ENCODE results near the gene TMBIM6. TPM values are rescaled to one million over a fixed set of nuclear protein-coding genes. Genes with fewer than 3 reads are reported as not detected.

TMBIM6 gene, protein sequence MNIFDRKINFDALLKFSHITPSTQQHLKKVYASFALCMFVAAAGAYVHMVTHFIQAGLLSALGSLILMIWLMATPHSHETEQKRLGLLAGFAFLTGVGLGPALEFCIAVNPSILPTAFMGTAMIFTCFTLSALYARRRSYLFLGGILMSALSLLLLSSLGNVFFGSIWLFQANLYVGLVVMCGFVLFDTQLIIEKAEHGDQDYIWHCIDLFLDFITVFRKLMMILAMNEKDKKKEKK
- total RNA-seq, result 281 and 443 TPM in 2 replicates

DNA sequence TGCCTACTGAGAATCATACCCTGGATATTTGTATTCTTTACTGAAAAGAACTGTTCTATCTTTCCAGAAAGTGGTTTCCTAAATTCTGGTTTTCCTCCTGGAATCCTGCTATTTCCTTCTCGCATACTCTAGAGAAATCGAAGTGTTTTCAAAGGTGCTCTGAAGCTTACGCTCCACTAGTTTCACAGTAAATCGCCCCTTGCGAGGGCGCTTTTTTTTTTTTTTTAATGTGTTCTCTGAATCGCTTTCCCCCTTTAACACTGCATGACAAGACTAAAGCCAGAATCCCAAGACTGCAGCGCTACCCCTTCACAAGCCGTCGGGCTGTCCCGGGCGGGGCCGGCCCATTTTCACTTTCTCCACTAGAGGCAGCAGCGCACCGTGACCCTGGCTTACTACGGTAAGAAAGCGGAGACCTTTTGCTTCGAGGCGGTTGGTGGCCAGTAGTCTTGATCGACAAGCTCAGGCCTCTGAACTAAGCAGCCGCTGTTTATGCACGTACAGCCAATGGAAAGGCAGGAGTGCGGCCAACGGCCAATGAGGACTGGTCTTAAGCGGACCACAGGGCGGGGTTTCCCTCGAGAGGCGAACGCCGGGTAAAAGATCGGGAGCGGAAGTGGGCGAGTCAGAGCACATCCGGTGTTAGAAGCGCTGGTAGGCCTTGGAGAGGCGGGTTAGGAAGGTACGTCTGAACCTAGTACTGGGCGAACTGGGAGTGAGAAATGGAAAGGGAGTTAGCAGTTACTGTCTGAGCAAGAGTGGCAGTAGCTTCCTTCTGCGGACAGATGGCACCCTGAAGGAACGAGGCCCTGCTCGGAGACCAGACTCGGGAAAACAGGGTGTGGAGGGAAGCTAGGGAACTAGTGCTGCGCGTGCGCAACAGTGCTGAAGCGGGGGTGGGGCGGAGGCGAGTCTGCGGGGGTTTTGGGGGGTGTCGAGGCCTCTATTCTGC is at the start of gene TMBIM6:
TSS of gene TMBIM6 (plus strand) at position 628 of the 952 bp plus-strand sequence. CDS start 10,937 bp downstream, outside the sequence.

GRCh38 chr12:49707128-49707811 is 34.1 kb upstream of the TMBIM6 start, which contains the start of gene FMNL3:
Gene FMNL3 (minus strand): TSS chr12:49707405. CDS start chr12:49707180, 225 bp downstream.

Other genes starting within 250 kb of the TMBIM6 start
- 0.06 TPM in 1 of 2 replicates, not detected in the other for gene KCNH3, start 202.5 kb upstream of the TMBIM6 start, total RNA-seq
- 52.9 and 55.5 TPM in 2 replicates for gene MCRS1, start 173.4 kb upstream of the TMBIM6 start, total RNA-seq
- gene FAM186B, start 135.9 kb upstream of the TMBIM6 start, total RNA-seq, result under 0.01 and 0.06 TPM in 2 replicates
- gene PRPF40B, start 118.0 kb upstream of the TMBIM6 start, total RNA-seq, result 2.1 and 5.3 TPM in 2 replicates
- 61.7 and 123 TPM in 2 replicates for gene FMNL3, start 34.2 kb upstream of the TMBIM6 start, total RNA-seq
- 6.6 and 12.3 TPM in 2 replicates for gene NCKAP5L, start 86.9 kb downstream of the TMBIM6 start, total RNA-seq
- 2.1 and 2.5 TPM in 2 replicates for gene BCDIN3D, start 101.5 kb downstream of the TMBIM6 start, total RNA-seq
- gene FAIM2, start 162.3 kb downstream of the TMBIM6 start, total RNA-seq, result not detected in 2 replicates
- gene AQP2, start 209.2 kb downstream of the TMBIM6 start, total RNA-seq, result not detected in 2 replicates
- gene AQP5, start 220.3 kb downstream of the TMBIM6 start, total RNA-seq, result under 0.01 and 0.19 TPM in 2 replicates
- gene AQP6, start 231.4 kb downstream of the TMBIM6 start, total RNA-seq, result not detected in 2 replicates